Measurements from ENCODE around the gene BMAL1. TPM values are rescaled to one million over a fixed set of nuclear protein-coding genes. Genes with fewer than 3 reads are reported as not detected.

Gene BMAL1
- total RNA-seq, 1 donor from 2014 or later, result 22.4 TPM

DNA sequence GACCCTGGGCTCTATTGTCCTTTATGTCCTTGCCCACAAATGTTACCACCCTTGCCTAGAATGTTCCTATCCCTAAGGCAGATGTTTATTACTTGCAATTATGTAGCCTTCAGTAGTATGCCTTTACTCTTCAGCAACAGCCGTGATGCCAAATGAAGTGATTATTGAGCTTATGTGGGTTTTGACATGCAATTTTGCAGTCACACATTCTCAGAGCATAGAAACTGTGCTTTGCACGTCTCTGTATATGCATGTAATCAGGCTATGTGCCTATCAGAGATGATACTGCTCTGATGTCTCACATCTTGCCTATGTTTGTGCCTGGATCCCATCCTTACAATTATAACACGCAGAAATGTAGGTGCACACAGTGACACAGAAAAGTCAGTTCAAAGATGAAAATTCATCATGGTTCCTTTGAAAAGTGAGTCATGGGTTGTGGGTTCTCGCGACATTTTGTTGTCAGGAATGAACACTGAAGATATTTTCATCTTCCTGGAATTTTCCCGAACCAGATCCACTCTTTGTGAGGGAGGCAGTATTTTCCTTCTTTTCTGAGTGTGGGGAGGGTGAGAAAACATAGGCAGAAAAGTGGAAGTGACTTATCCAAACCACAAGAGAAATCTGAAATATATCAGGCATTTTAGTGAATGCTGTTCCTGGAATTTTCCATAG is 81.1 kb downstream of the BMAL1 start:
- no peaks in the 10 kb centered on the region for H3K9me3 Mint-ChIP-seq
- no peaks in the 10 kb centered on the region for H3K27me3 Mint-ChIP-seq
- H3K4me1 Mint-ChIP-seq, result peaks cover 2% of the 10 kb centered on the region
- DNase-seq, result no peak
- peaks cover 35% of the 10 kb centered on the region for H3K36me3 Mint-ChIP-seq (ENCODE audit: low read depth)
- no peak overlapping the region for H3K4me3 Mint-ChIP-seq
- no peak overlapping the region for H3K27ac Mint-ChIP-seq
- intact Hi-C loops (cut with micrococcal nuclease), result no loop called here

DNA sequence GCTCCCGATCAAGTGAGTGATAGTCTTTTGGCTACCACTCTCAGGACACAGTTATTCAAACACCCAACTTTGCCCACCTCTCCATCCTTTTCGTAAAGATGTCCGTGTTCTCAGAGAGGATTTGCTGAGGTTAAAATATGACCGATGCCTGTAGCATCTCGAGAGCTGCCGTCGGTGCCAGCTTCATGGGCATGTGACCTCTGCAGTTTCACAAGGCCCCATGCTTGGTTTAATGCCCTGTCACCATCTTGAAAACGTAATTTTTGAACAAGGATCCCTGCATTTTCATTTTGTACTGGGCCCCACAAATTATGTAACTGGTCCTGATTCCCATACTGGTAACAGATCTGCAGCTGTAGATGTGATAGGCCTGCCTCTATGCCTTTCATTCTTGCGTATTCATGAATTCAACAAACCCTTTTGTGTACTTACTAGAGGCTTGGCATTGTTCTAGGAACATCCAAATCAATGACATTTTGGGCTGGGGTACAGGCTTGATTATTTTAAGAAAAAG is 85.1 kb downstream of the BMAL1 start:
- no peak overlapping the region for H3K27ac Mint-ChIP-seq
- H3K36me3 Mint-ChIP-seq (ENCODE audit: low read depth), result peaks cover 45% of the 10 kb centered on the region
- intact Hi-C loops (cut with micrococcal nuclease), result no loop called here
- no peaks in the 10 kb centered on the region for H3K9me3 Mint-ChIP-seq
- no peak for DNase-seq
- no peak overlapping the region for H3K4me3 Mint-ChIP-seq
- no peaks in the 10 kb centered on the region for H3K27me3 Mint-ChIP-seq
- no peaks in the 10 kb centered on the region for H3K4me1 Mint-ChIP-seq

DNA sequence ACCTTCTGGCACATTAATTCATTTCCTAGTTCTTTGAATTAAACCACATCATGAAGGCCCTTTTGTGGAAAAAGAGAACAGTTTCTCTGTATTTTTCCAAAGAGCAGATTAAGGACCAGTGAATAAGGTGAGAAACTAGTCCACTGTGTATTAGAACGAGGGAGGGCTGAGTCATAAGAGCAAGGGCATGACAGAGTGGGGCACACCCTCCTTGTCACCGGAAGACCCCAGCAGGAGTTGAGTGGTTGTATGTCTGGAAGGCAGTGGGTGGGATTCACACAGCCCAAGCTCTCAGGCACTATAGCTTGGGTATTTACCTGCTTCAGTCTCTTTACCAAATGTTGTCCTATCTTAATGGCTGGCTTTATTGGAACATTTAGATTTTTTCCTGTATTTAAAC is 86.8 kb downstream of the BMAL1 start:
- H3K27ac Mint-ChIP-seq, result no peak overlapping the region

DNA sequence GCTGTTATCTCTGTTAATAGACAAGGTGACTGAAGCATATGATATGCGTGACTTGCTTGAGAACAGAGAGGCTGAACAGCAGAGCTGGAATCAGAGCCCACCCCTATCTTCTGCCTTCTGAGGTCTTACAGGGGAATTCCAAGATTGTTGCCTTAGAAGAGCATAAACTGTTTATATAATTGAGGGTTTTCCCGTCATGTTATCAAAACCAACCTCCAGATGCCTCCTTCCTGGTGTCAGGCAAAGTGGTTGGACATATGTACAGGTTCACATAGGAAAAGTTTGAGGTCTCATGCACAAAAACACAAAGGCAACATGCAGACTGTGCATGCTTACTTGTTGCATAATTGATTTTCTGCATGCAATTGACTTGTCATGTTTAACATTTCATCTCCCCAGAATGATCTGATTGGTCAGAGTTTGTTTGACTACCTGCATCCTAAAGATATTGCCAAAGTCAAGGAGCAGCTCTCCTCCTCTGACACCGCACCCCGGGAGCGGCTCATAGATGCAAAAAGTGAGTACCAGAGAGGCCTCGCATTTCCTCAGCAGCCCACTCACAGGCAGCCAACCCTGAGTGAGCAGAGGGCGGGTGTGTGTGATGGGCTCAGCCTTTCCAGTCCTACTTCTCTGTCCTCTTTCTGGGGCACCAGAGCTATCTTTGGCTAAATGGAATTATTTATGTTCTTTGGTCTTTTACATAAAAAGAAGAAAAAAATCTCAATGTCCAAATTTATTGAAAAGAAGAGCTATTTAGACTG is 88.9 kb downstream of the BMAL1 start:
- Mint-ChIP-seq H3K36me3 (ENCODE audit: low read depth) (peaks cover 43% of the 10 kb centered on the region), H3K27ac (no peak overlapping the region), H3K4me1 (no peaks in the 10 kb centered on the region), H3K9me3 (no peaks in the 10 kb centered on the region), H3K27me3 (no peaks in the 10 kb centered on the region), H3K4me3 (no peak overlapping the region)
- intact Hi-C loops (cut with micrococcal nuclease), result no loop called here
- DNase-seq, result no peak

More for the DNA sequence above, 86.8 kb downstream of the BMAL1 start:
- intact Hi-C loops (cut with micrococcal nuclease), result no loop called here
- DNase-seq, result no peak
- Mint-ChIP-seq H3K4me3 (no peak overlapping the region), H3K27me3 (no peaks in the 10 kb centered on the region), H3K9me3 (no peaks in the 10 kb centered on the region), H3K4me1 (no peaks in the 10 kb centered on the region), H3K36me3 (ENCODE audit: low read depth) (peaks cover 52% of the 10 kb centered on the region)

- no peaks in the 10 kb centered on the region for H3K9me3 Mint-ChIP-seq
- intact Hi-C loops (cut with micrococcal nuclease), result no loop called here
Measured at GRCh38 chr11:13367115-13367514, 89.5 kb downstream of the BMAL1 start.

GRCh38 chr11:13368041-13368446 is 90.5 kb downstream of the BMAL1 start:
- Mint-ChIP-seq H3K27me3 (no peaks in the 10 kb centered on the region), H3K36me3 (ENCODE audit: low read depth) (peaks cover 40% of the 10 kb centered on the region), H3K4me3 (no peak overlapping the region), H3K4me1 (no peaks in the 10 kb centered on the region), H3K9me3 (no peaks in the 10 kb centered on the region), H3K27ac (no peak overlapping the region)
- intact Hi-C loops (cut with micrococcal nuclease), result no loop called here
- no peak for DNase-seq

More at GRCh38 chr11:13367115-13367514, 89.5 kb downstream of the BMAL1 start:
- DNase-seq, result no peak
- Mint-ChIP-seq H3K27me3 (no peaks in the 10 kb centered on the region), H3K4me1 (no peaks in the 10 kb centered on the region), H3K36me3 (ENCODE audit: low read depth) (peaks cover 41% of the 10 kb centered on the region), H3K4me3 (no peak overlapping the region), H3K27ac (no peak overlapping the region)

GRCh38 chr11:13373216-13373615 is 95.6 kb downstream of the BMAL1 start:
- Mint-ChIP-seq H3K4me3 (no peak overlapping the region), H3K27me3 (no peaks in the 10 kb centered on the region), H3K9me3 (no peaks in the 10 kb centered on the region), H3K4me1 (no peaks in the 10 kb centered on the region), H3K36me3 (ENCODE audit: low read depth) (peaks cover 44% of the 10 kb centered on the region), H3K27ac (no peak overlapping the region)
- DNase-seq, result no peak
- intact Hi-C loops (cut with micrococcal nuclease), result no loop called here

GRCh38 chr11:13375798-13376197 is 98.2 kb downstream of the BMAL1 start:
- H3K27ac Mint-ChIP-seq, result no peak overlapping the region
- intact Hi-C loops (cut with micrococcal nuclease), result no loop called here
- peaks cover 45% of the 10 kb centered on the region for H3K36me3 Mint-ChIP-seq (ENCODE audit: low read depth)
- H3K27me3 Mint-ChIP-seq, result no peaks in the 10 kb centered on the region
- no peaks in the 10 kb centered on the region for H3K9me3 Mint-ChIP-seq
- H3K4me3 Mint-ChIP-seq, result no peak overlapping the region
- no peak for DNase-seq
- no peaks in the 10 kb centered on the region for H3K4me1 Mint-ChIP-seq

GRCh38 chr11:13376402-13376801 is 98.8 kb downstream of the BMAL1 start:
- H3K27ac Mint-ChIP-seq, result no peak overlapping the region
- no peaks in the 10 kb centered on the region for H3K9me3 Mint-ChIP-seq
- H3K4me3 Mint-ChIP-seq, result no peak overlapping the region
- no peak for DNase-seq
- intact Hi-C loops (cut with micrococcal nuclease), result no loop called here
- H3K27me3 Mint-ChIP-seq, result no peaks in the 10 kb centered on the region
- H3K36me3 Mint-ChIP-seq (ENCODE audit: low read depth), result peaks cover 47% of the 10 kb centered on the region
- no peaks in the 10 kb centered on the region for H3K4me1 Mint-ChIP-seq

- H3K36me3 Mint-ChIP-seq (ENCODE audit: low read depth), result peaks cover 49% of the 10 kb centered on the region
- no peaks in the 10 kb centered on the region for H3K27me3 Mint-ChIP-seq
- intact Hi-C loops (cut with micrococcal nuclease), result no loop called here
- peak overlapping the region; percentile 43 for H3K27ac Mint-ChIP-seq
- no peak for DNase-seq
- no peak overlapping the region for H3K4me3 Mint-ChIP-seq
- H3K4me1 Mint-ChIP-seq, result no peaks in the 10 kb centered on the region
- H3K9me3 Mint-ChIP-seq, result no peaks in the 10 kb centered on the region
Measured at GRCh38 chr11:13376838-13377237, 99.2 kb downstream of the BMAL1 start.

DNA sequence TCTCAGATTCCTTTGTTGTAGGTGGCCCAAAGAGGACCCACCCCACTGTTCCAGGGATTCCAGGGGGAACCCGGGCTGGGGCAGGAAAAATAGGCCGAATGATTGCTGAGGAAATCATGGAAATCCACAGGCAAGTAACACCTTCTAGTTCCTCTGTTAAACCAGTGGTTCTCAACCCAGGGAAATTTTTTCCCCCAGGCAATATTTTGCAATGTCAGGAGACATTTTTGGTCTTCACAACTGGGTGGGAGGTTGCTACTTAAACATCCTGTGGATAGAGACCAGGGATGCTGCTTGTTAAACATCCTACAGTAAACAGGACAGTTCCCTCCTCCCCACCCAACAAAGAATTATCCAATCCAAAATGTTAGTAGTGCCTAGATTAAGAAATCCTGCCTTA is 100.7 kb downstream of the BMAL1 start:
- no peak for DNase-seq
- Mint-ChIP-seq H3K27me3 (no peaks in the 10 kb centered on the region), H3K9me3 (no peaks in the 10 kb centered on the region), H3K36me3 (ENCODE audit: low read depth) (peaks cover 60% of the 10 kb centered on the region), H3K4me3 (no peak overlapping the region), H3K4me1 (no peaks in the 10 kb centered on the region), H3K27ac (no peak overlapping the region)
- intact Hi-C loops (cut with micrococcal nuclease), result no loop called here

- H3K27ac Mint-ChIP-seq, result no peak overlapping the region
- intact Hi-C loops (cut with micrococcal nuclease), result no loop called here
- H3K4me3 Mint-ChIP-seq, result no peak overlapping the region
- DNase-seq, result no peak
- peaks cover 52% of the 10 kb centered on the region for H3K36me3 Mint-ChIP-seq (ENCODE audit: low read depth)
- no peaks in the 10 kb centered on the region for H3K4me1 Mint-ChIP-seq
- H3K27me3 Mint-ChIP-seq, result no peaks in the 10 kb centered on the region
- H3K9me3 Mint-ChIP-seq, result no peaks in the 10 kb centered on the region
Measured at GRCh38 chr11:13380731-13381130, 103.1 kb downstream of the BMAL1 start.

DNA sequence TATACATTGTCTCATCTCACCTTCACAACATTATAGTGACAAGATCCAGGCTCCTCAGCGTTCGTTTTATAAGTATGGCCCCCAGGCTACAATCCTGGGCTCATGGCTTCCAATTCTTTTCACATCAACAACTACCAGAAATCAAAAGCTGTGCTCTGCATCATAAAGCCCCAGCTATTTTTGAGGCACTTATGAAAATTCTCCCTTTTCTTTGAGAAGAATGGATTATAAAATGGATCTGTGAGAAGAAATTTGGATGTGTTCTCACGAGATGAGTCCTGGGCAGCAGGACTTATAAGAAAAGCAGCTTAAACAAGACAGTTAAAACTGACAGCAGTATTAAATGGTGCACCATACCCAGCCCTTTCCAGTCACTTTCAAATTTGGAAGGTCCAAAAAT is 105.2 kb downstream of the BMAL1 start:
- no peaks in the 10 kb centered on the region for H3K9me3 Mint-ChIP-seq
- no peaks in the 10 kb centered on the region for H3K4me1 Mint-ChIP-seq
- no peaks in the 10 kb centered on the region for H3K27me3 Mint-ChIP-seq
- DNase-seq, result no peak
- no peak overlapping the region for H3K4me3 Mint-ChIP-seq
- no peak overlapping the region for H3K27ac Mint-ChIP-seq
- H3K36me3 Mint-ChIP-seq (ENCODE audit: low read depth), result peaks cover 46% of the 10 kb centered on the region
- intact Hi-C loops (cut with micrococcal nuclease), result no loop called here

GRCh38 chr11:13384908-13385640 is 107.5 kb downstream of the BMAL1 start:
- Mint-ChIP-seq H3K9me3 (no peaks in the 10 kb centered on the region), H3K27ac (no peak overlapping the region), H3K27me3 (no peaks in the 10 kb centered on the region), H3K4me1 (no peaks in the 10 kb centered on the region), H3K4me3 (no peak overlapping the region), H3K36me3 (ENCODE audit: low read depth) (peaks cover 48% of the 10 kb centered on the region)
- intact Hi-C loops (cut with micrococcal nuclease), result no loop called here
- DNase-seq, result peak; percentile 76

Measured in activated CD4-positive, alpha-beta T cell treated with anti-CD3 and anti-CD28 coated beads, Interleukin-2, amount 10 ng/mL, durations not matched to agents 24 days and 14 days (primary cell).